ENCODE measurements around the gene EIF4B. TPM values are rescaled to one million over a fixed set of nuclear protein-coding genes. Genes with fewer than 3 reads are reported as not detected.
A peak's percentile ranks its signal among the peaks of the same experiment; 100 is the strongest.

Gene EIF4B
- total RNA-seq, 1 donor from 2014 or later, result 544 TPM

GRCh38 chr12:53034459-53034858 is 28.2 kb downstream of the EIF4B start:
- no peak for TF ChIP-seq CTCF (IDR thresholded peaks at IDR 0.05; ENCODE audit: unreplicated experiment)
- H3K4me3 Mint-ChIP-seq, result no peak overlapping the region
- DNase-seq (ENCODE audit: low spot score in 2 of 2, unreplicated experiment in 2 of 2), result no peak
- no peaks in the 10 kb centered on the region for H3K4me1 Mint-ChIP-seq
- H3K27me3 Mint-ChIP-seq (ENCODE audit: low read depth), result no peaks in the 10 kb centered on the region
- peaks cover 51% of the 10 kb centered on the region for H3K36me3 Mint-ChIP-seq
- H3K9me3 Mint-ChIP-seq, result no peaks in the 10 kb centered on the region
- H3K27ac Mint-ChIP-seq, result no peak overlapping the region

- no peak overlapping the region for H3K27ac Mint-ChIP-seq
- no peaks in the 10 kb centered on the region for H3K4me1 Mint-ChIP-seq
- DNase-seq (ENCODE audit: low spot score in 2 of 2, unreplicated experiment in 2 of 2), result no peak
- H3K27me3 Mint-ChIP-seq (ENCODE audit: low read depth), result no peaks in the 10 kb centered on the region
- no peaks in the 10 kb centered on the region for H3K9me3 Mint-ChIP-seq
- peaks cover 42% of the 10 kb centered on the region for H3K36me3 Mint-ChIP-seq
- H3K4me3 Mint-ChIP-seq, result no peak overlapping the region
- TF ChIP-seq CTCF (IDR thresholded peaks at IDR 0.05; ENCODE audit: unreplicated experiment), result no peak
Observed at GRCh38 chr12:53036802-53037201, 30.5 kb downstream of the EIF4B start.

GRCh38 chr12:53039851-53040250 is 33.6 kb downstream of the EIF4B start:
- peaks cover 22% of the 10 kb centered on the region for H3K36me3 Mint-ChIP-seq
- peaks cover 9% of the 10 kb centered on the region for H3K4me1 Mint-ChIP-seq
- H3K27ac Mint-ChIP-seq, result no peak overlapping the region

GRCh38 chr12:53042607-53043454 is 36.6 kb downstream of the EIF4B start:
- peaks cover 31% of the 10 kb centered on the region for H3K4me1 Mint-ChIP-seq

More at GRCh38 chr12:53039851-53040250, 33.6 kb downstream of the EIF4B start:
- no peaks in the 10 kb centered on the region for H3K9me3 Mint-ChIP-seq
- no peak for DNase-seq (ENCODE audit: low spot score in 2 of 2, unreplicated experiment in 2 of 2)
- TF ChIP-seq CTCF (IDR thresholded peaks at IDR 0.05; ENCODE audit: unreplicated experiment), result no peak
- H3K27me3 Mint-ChIP-seq (ENCODE audit: low read depth), result no peaks in the 10 kb centered on the region
- H3K4me3 Mint-ChIP-seq, result no peak overlapping the region

GRCh38 chr12:53044052-53044581 is 37.9 kb downstream of the EIF4B start:
- no peak for TF ChIP-seq CTCF (IDR thresholded peaks at IDR 0.05; ENCODE audit: unreplicated experiment)
- Mint-ChIP-seq H3K27me3 (ENCODE audit: low read depth) (no peaks in the 10 kb centered on the region), H3K27ac (peak overlapping the region; percentile 32), H3K4me1 (peaks cover 44% of the 10 kb centered on the region), H3K4me3 (no peak overlapping the region), H3K9me3 (no peaks in the 10 kb centered on the region), H3K36me3 (peaks cover 6% of the 10 kb centered on the region)
- DNase-seq (ENCODE audit: low spot score in 2 of 2, unreplicated experiment in 2 of 2), result no peak

More at GRCh38 chr12:53042607-53043454, 36.6 kb downstream of the EIF4B start:
- Mint-ChIP-seq H3K4me3 (no peak overlapping the region), H3K27ac (peak overlapping the region; percentile 13), H3K9me3 (no peaks in the 10 kb centered on the region), H3K36me3 (peaks cover 13% of the 10 kb centered on the region), H3K27me3 (ENCODE audit: low read depth) (no peaks in the 10 kb centered on the region)
- DNase-seq (ENCODE audit: low spot score in 2 of 2, unreplicated experiment in 2 of 2), result no peak
- no peak for TF ChIP-seq CTCF (IDR thresholded peaks at IDR 0.05; ENCODE audit: unreplicated experiment)
